OCI-LY1 (cell line): ENCODE results near the gene EMC8.

Experiments used
- H2AFZ ChIP-seq: fragments of 200-600 bp; sonication (generic), shearing (Covaris generic); 2 replicates; pipeline ENCODE4 v1.6.0; 2014; ENCODE audit warnings: antibody characterized with exemption, mild to moderate bottlenecking, low read length
- H3F3A ChIP-seq: fragments of 200-600 bp; sonication (generic), shearing (Covaris generic); 2 replicates; pipeline ENCODE4 v1.6.0; 2014; ENCODE audit warnings: mild to moderate bottlenecking, antibody characterized with exemption, low read length, moderate library complexity; ENCODE audit not compliant: insufficient read depth
- H3K27ac ChIP-seq: fragments of 200-600 bp; sonication (generic); 2 replicates; pipeline ENCODE4 v1.5.1; 2014; ENCODE audit warnings: low read length, mixed run types, mild to moderate bottlenecking, low read depth; ENCODE audit not compliant: poor library complexity, severe bottlenecking
- H3K27me3 ChIP-seq: fragments of 200-600 bp; sonication (generic); 2 replicates; pipeline ENCODE4 v1.6.0; 2014; ENCODE audit warnings: antibody characterized with exemption, mild to moderate bottlenecking, low read length, moderate library complexity; ENCODE audit not compliant: insufficient read depth
- H3K36me3 ChIP-seq: fragments of 200-600 bp; sonication (generic); 2 replicates; pipeline ENCODE4 v1.6.1; 2014; ENCODE audit warnings: mild to moderate bottlenecking, antibody characterized with exemption, low read length, moderate library complexity, mixed read lengths; ENCODE audit not compliant: insufficient read depth
- H3K4me1 ChIP-seq: fragments of 200-600 bp; sonication (generic); 2 replicates; pipeline ENCODE4 v1.5.1; 2014; ENCODE audit warnings: mild to moderate bottlenecking, low read length, moderate library complexity; ENCODE audit not compliant: insufficient read depth, severe bottlenecking
- H3K4me2 ChIP-seq: fragments of 200-600 bp; sonication (generic), shearing (Covaris generic); 2 replicates; pipeline ENCODE4 v1.6.1; 2014; ENCODE audit warnings: low read length
- H3K4me3 ChIP-seq: fragments of 200-600 bp; sonication (generic); 2 replicates; pipeline ENCODE4 v1.5.1; 2014; ENCODE audit warnings: low read length, low read depth, mild to moderate bottlenecking, mixed read lengths; ENCODE audit not compliant: poor library complexity, severe bottlenecking
- H3K79me2 ChIP-seq: fragments of 200-600 bp; shearing (Covaris generic); 2 replicates; pipeline ENCODE4 v1.6.1; 2016; ENCODE audit warnings: mixed run types, low read length, mixed read lengths; ENCODE audit not compliant: insufficient read depth
- H3K9ac ChIP-seq: fragments of 200-600 bp; sonication (generic), shearing (Covaris generic); 2 replicates; pipeline ENCODE4 v1.6.1; 2014; ENCODE audit warnings: mild to moderate bottlenecking, low read length, mixed read lengths
- H3K9me2 ChIP-seq: fragments of 200-600 bp; sonication (generic), shearing (Covaris generic); 2 replicates; pipeline ENCODE4 v1.6.1; 2014; ENCODE audit warnings: low read depth, mild to moderate bottlenecking, low read length, mixed read lengths
- H3K9me3 ChIP-seq: fragments of 200-600 bp; shearing (Covaris generic); 2 replicates; pipeline ENCODE4 v1.6.1; 2014; ENCODE audit warnings: low read length, mixed read lengths
- H4K20me1 ChIP-seq: fragments of 200-600 bp; sonication (generic), shearing (Covaris generic); 2 replicates; pipeline ENCODE4 v1.6.0; 2016; ENCODE audit warnings: mild to moderate bottlenecking, low read length; ENCODE audit not compliant: insufficient read depth
- CTCF ChIP-seq: fragments of 200-600 bp; sonication (generic), shearing (Covaris generic); IDR thresholded peaks from 2 replicates; pipeline ENCODE4 v1.5.1; 2017; ENCODE audit warnings: mild to moderate bottlenecking, antibody characterized with exemption, low read length, moderate library complexity, mixed read lengths
- EZH2 ChIP-seq: fragments of 200-600 bp; sonication (generic), shearing (Covaris generic); IDR thresholded peaks from 2 replicates; pipeline ENCODE4 v1.8.0; 2017; ENCODE audit warnings: borderline replicate concordance, mixed run types, mild to moderate bottlenecking, antibody characterized with exemption, low read length, moderate library complexity, mixed read lengths

The EMC8 gene

DNA sequence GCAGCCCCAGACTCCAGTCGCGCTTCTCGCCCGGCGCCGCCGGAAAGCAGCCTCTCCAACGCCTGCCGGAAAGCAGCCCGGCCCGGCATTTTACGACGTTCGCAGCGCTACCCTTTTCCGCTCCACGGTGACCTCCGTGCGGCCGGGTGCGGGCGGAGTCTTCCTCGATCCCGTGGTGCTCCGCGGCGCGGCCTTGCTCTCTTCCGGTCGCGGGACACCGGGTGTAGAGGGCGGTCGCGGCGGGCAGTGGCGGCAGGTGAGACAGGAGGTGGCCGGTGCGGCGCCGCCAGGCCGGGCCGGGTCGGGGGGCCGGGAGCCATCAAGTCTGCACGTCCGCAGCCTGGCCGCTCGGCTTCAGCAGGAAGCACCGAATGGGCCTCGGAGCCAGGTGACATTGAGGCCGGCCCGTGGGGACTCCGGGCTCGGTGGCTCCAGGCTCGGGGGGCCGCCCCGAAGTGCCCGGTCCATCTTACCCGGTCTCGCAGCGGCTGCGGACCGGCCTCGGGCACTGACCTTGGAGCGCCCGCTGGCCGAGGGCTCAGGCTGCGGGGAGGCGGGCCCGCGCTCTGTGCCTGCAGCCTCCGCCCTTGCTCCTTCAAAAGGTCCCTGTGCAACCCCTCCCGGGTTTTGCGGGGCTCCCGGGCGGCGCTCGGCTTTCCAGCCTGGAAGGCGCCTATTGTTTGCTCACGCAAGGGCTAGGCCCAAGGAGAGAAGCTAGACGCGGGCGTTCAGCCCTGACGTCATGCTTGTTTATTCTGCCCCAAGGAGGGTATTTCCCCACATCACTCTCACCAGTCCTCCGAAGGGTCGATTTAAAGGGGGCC is at the start of gene EMC8, which contains the start of gene COX4I1:
EMC8 (minus strand) TSS at position 48 of the 824 bp plus-strand sequence. CDS start 249 bp downstream, outside the sequence.
COX4I1 (plus strand) TSS at position 199 of the 824 bp plus-strand sequence. CDS start 1,511 bp downstream, outside the sequence.
- Histone ChIP-seq H3K9me3 (no peaks in the 10 kb centered on the region), H3K36me3 (peaks cover 64% of the 10 kb centered on the region), H3K9me2 (no peaks in the 10 kb centered on the region), H3K4me2 (peak within 1 kb of the TSS; percentile 95), H3K27me3 (no peaks in the 10 kb centered on the region), H3K4me1 (peaks cover 54% of the 10 kb centered on the region), H3F3A (no peaks in the 10 kb centered on the region), H3K9ac (peak within 1 kb of the TSS; percentile 97), H3K4me3 (peak within 1 kb of the TSS; percentile 86), H2AFZ (no peak within 1 kb of the TSS), H3K27ac (peak within 1 kb of the TSS; percentile 46), H4K20me1 (no peaks in the 10 kb centered on the region), H3K79me2 (peaks cover 41% of the 10 kb centered on the region)
- no peak for TF ChIP-seq EZH2
- no peak for TF ChIP-seq CTCF

GRCh38 chr16:85848986-85849385 is 49.6 kb upstream of the EMC8 start:
- no peaks in the 10 kb centered on the region for H4K20me1 ChIP-seq
- H3K9ac ChIP-seq = no peak overlapping the region
- H3K4me1 ChIP-seq = no peaks in the 10 kb centered on the region
- no peaks in the 10 kb centered on the region for H3K9me2 ChIP-seq
- no peak overlapping the region for H3K27ac ChIP-seq
- H3K36me3 ChIP-seq = no peaks in the 10 kb centered on the region
- H2AFZ ChIP-seq = no peak overlapping the region
- TF ChIP-seq CTCF (no peak), EZH2 (no peak)
- no peaks in the 10 kb centered on the region for H3K9me3 ChIP-seq
- H3F3A ChIP-seq = no peaks in the 10 kb centered on the region
- no peaks in the 10 kb centered on the region for H3K79me2 ChIP-seq
- no peak overlapping the region for H3K4me3 ChIP-seq
- H3K27me3 ChIP-seq = 0 out of 2 replicates have a peak, but pooled peaks cover 5% of the 10 kb centered on the region
- no peak overlapping the region for H3K4me2 ChIP-seq

- TF ChIP-seq EZH2 (no peak), CTCF (no peak)
- H3K27me3 ChIP-seq = peaks cover 9% of the 10 kb centered on the region; the same call in 1 of the 2 replicates
- H3K79me2 ChIP-seq = no peaks in the 10 kb centered on the region
- no peaks in the 10 kb centered on the region for H4K20me1 ChIP-seq
- no peak overlapping the region for H3K9ac ChIP-seq
- H3K4me1 ChIP-seq = no peaks in the 10 kb centered on the region
- H3K9me2 ChIP-seq = no peaks in the 10 kb centered on the region
- H3K27ac ChIP-seq = no peak overlapping the region
- no peak overlapping the region for H3K4me3 ChIP-seq
- no peaks in the 10 kb centered on the region for H3F3A ChIP-seq
- H2AFZ ChIP-seq = no peak overlapping the region
- H3K36me3 ChIP-seq = no peaks in the 10 kb centered on the region
- no peak overlapping the region for H3K4me2 ChIP-seq
- H3K9me3 ChIP-seq = no peaks in the 10 kb centered on the region
These were observed 48.6 kb upstream of the EMC8 start for GRCh38 chr16:85847681-85848601.
